ENCODE measurements around the gene TANC1. TPM values are rescaled to one million over a fixed set of nuclear protein-coding genes. Genes with fewer than 3 reads are reported as not detected.

Gene TANC1
- total RNA-seq, 2 experiments from 2014 or later, result 0.48 to 0.55 TPM

DNA sequence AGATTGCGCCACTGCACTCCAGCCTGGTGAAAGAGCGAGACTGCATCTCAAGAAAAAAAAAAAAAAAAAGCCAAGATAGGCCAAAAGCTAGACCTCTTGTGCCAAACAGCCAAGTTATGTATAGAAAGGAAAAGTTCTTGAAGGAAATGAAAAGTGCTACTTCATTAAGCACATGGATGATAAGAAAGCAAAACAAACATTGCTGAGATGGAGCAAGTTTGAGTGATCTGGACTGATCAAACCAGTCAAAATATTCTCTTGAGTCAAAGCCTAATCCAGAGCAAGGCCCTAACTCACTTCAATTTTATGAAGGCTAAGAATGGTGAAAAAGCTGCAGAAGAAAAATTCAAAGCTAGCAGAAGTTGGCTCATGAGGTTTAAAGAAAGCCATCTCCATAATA lies 28.1 kb upstream of the TANC1 start:
- no peak for DNase-seq
- Mint-ChIP-seq H3K27ac (no peak overlapping the region), H3K27me3 (peaks cover 5% of the 10 kb centered on the region), H3K9me3 (no peaks in the 10 kb centered on the region), H3K4me1 (no peaks in the 10 kb centered on the region), H3K4me3 (no peak overlapping the region), H3K36me3 (ENCODE audit: low read depth) (no peaks in the 10 kb centered on the region)
- POLR2A ChIA-PET, result no interaction called here
- CTCF ChIA-PET, result no interaction called here

DNA sequence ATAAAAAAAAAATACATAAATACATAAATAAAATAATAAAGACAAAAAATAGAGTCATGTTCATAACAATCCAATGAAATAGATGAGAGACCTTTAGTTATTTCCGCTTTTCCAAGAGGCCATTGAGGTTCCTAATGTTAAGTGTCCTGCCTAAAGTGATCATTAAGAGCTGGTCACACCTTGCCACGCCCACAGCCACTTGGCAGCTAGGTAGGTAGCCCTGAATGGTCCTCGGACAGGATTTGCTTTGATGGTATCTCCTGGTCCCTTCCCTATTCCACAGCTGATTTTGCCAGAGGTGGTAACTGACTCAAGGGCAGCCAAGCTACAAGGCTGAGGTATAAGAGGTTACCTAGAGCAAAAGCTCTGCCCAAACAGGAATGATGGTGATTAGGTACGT lies 24.5 kb upstream of the TANC1 start:
- POLR2A ChIA-PET, result interaction anchor here (0.6 kb wide), 1 partner anchor 994 kb away, joined by 3 read pairs; no protein-coding TSS in a partner anchor
- DNase-seq, result no peak

DNA sequence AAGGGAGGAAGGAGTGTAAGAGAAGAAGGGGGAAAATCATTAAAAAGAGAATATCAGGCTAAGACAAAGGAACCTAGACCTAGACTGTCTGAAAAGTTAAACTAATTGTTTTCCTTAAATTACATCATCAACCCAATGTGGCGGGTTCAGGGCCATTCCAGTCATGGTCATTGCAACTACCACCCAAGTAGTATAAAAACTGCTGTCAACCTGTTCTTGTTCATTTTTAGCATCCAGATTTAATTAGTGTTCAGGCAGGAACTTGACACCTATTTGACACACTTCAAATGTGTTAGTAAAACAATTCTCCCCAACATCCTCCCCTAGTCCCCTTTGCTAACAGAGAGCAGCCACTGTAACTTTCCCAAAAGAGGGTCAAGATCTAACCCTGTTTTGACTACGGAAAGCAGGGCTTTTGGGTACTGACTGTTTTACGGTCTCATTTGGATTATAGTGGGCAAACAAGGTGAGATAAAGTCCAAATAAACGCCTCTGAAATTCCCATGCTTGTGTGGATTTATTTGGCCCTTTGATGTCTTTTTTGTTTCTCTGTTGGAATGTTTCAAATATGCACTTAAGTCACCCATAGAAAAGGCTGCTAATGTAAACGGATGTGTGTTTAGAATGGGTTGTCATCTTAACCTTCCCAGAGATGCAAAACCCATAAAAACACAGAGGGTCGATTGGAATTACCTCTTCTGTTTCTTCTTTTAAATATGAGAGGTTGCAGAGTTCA lies 19.3 kb upstream of the TANC1 start:
- no peaks in the 10 kb centered on the region for H3K27me3 Mint-ChIP-seq
- no peaks in the 10 kb centered on the region for H3K9me3 Mint-ChIP-seq
- POLR2A ChIA-PET, result no interaction called here
- no peak overlapping the region for H3K4me3 Mint-ChIP-seq
- no peak for DNase-seq
- no peaks in the 10 kb centered on the region for H3K36me3 Mint-ChIP-seq (ENCODE audit: low read depth)
- H3K4me1 Mint-ChIP-seq, result peaks cover 6% of the 10 kb centered on the region
- CTCF ChIA-PET, result no interaction called here
- no peak overlapping the region for H3K27ac Mint-ChIP-seq

More for the DNA sequence above, 24.5 kb upstream of the TANC1 start:
- H3K27ac Mint-ChIP-seq, result no peak overlapping the region
- H3K4me3 Mint-ChIP-seq, result no peak overlapping the region
- H3K36me3 Mint-ChIP-seq (ENCODE audit: low read depth), result no peaks in the 10 kb centered on the region
- CTCF ChIA-PET, result interaction anchor here (1.2 kb wide), 1 partner anchor 175 kb away, joined by 3 read pairs; no protein-coding TSS in a partner anchor
- H3K9me3 Mint-ChIP-seq, result no peaks in the 10 kb centered on the region
- no peaks in the 10 kb centered on the region for H3K27me3 Mint-ChIP-seq
- no peaks in the 10 kb centered on the region for H3K4me1 Mint-ChIP-seq

DNA sequence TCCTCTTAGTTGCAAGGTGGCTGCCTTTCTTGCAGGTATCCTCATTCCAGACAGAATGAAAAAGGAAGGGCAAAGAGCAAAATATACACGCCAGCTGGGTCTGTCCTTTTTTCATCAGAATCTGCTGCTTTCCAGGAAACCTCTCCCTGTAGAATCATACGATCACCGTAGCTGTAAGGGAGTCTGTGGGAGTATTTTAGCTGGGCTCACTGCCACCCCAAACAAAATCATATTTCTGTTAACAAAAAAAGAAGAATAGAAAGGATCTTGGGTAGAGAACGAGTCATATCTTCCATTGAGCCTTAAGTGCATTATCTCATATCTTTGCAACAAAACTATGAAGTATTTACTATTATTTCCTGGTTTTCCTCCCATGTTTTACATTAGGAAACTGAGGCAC lies 15.0 kb upstream of the TANC1 start:
- CTCF ChIA-PET, result interaction anchor here (0.6 to 1.0 kb wide), 2 partner anchors 9 to 13 kb away, joined by 4 read pairs; no protein-coding TSS in a partner anchor
- no peaks in the 10 kb centered on the region for H3K36me3 Mint-ChIP-seq (ENCODE audit: low read depth)
- POLR2A ChIA-PET, result no interaction called here
- H3K4me3 Mint-ChIP-seq, result no peak overlapping the region
- peaks cover 13% of the 10 kb centered on the region for H3K27me3 Mint-ChIP-seq
- no peaks in the 10 kb centered on the region for H3K9me3 Mint-ChIP-seq
- DNase-seq, result no peak
- peaks cover 6% of the 10 kb centered on the region for H3K4me1 Mint-ChIP-seq
- no peak overlapping the region for H3K27ac Mint-ChIP-seq

DNA sequence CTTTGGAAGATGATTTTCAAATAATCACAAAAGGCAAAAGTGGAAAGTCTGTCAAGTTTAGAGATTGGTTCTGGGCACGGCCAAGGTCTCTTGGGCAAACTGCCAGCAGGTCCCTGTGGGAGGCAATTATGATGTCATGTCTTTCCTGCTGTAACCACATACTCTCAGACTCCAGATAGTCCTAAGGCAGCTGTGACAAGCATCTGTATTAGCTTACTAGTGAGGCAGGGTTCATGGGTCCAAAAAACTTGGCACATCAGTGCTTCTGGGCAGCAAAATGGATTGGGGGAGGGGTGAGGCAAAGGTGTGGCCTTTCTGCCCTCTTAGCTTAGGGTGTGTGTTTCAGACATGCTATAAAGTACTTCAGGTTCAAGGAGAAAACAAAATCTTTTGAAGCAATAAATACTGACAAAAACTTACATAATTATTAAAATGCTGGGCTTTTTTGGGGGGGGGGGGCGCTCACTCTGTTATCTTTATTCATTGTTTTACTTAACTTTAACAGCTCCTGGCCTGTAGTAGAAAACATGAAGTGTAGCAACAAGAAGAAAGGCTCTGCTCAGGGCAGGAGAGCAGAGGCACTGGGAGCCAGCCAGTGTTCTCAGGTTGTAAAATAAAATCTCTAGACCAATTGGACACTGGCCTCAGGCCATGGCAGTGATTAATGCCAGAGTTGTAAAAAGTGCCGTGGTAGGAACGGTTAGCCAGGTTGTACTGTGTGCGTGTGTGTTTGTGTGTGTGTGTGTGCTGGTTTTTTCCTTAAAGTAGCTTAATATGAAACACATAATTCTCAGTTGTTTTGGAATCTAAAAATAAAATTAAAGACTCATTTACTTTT lies 14.3 kb upstream of the TANC1 start:
- ChIA-PET CTCF (interaction anchor here (1.0 kb wide), 1 partner anchor 12 kb away, joined by 4 read pairs; no protein-coding TSS in a partner anchor), POLR2A (no interaction called here)
- Mint-ChIP-seq H3K27me3 (peaks cover 15% of the 10 kb centered on the region), H3K27ac (no peak overlapping the region), H3K4me1 (peaks cover 6% of the 10 kb centered on the region), H3K9me3 (no peaks in the 10 kb centered on the region), H3K36me3 (ENCODE audit: low read depth) (no peaks in the 10 kb centered on the region), H3K4me3 (no peak overlapping the region)
- peak; percentile 18 for DNase-seq

DNA sequence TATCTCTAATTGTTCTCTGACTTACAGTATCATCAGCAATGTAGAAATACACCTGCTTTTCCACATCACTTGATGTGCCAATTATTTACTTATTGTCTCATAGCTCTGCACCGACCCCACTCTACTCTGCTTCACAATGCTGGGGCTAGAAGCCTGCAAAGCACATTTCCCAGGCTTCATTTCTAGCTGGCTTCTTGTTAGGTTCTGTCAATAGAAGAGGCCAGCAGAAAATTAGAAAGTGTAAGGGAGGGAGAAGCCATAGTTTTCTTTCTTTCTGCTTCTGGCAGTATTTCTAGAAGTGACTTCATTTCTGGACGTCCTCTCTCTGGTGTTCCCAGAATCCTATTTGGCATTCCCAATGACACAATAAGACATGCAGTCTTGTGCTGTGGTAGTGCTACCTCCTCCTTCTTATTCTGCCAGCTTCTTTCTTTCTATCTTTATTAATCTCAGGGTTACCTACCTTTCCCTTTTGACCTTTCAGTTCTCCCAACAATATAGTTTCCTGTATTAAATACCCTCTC lies 12.5 kb upstream of the TANC1 start:
- ChIA-PET POLR2A (no interaction called here), CTCF (interaction anchor here (0.9 kb wide), 1 partner anchor 9 kb away, joined by 4 read pairs; no protein-coding TSS in a partner anchor)
- no peaks in the 10 kb centered on the region for H3K36me3 Mint-ChIP-seq (ENCODE audit: low read depth)
- DNase-seq, result no peak
- H3K9me3 Mint-ChIP-seq, result no peaks in the 10 kb centered on the region
- H3K4me3 Mint-ChIP-seq, result no peak overlapping the region
- H3K4me1 Mint-ChIP-seq, result peaks cover 6% of the 10 kb centered on the region
- peaks cover 15% of the 10 kb centered on the region for H3K27me3 Mint-ChIP-seq
- no peak overlapping the region for H3K27ac Mint-ChIP-seq

DNA sequence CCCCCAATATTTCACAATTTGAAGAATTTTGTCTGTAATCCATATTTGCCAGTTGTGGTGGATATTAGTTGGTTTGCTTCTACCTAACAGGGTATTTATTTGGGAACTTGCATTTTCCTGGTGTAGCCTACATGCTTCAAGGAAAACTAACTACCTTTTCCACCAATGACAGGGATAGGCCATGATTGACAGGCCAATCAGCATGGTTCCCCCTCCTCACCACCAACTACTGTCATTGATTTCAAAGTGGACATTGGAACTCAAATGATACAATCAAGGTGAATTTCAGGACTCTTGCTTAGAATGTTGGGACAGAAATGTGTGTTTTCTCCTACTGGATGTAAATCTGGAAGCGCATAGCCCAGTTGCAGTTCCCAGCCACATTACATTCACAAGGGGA lies 10.1 kb upstream of the TANC1 start:
- no peaks in the 10 kb centered on the region for H3K36me3 Mint-ChIP-seq (ENCODE audit: low read depth)
- CTCF ChIA-PET, result interaction anchor here (1.3 kb wide), 1 partner anchor 160 kb away, joined by 4 read pairs; no protein-coding TSS in a partner anchor
- no peak for DNase-seq
- H3K4me1 Mint-ChIP-seq, result peaks cover 6% of the 10 kb centered on the region
- POLR2A ChIA-PET, result no interaction called here
- H3K27me3 Mint-ChIP-seq, result peaks cover 20% of the 10 kb centered on the region
- H3K27ac Mint-ChIP-seq, result no peak overlapping the region
- H3K4me3 Mint-ChIP-seq, result no peak overlapping the region
- H3K9me3 Mint-ChIP-seq, result no peaks in the 10 kb centered on the region

DNA sequence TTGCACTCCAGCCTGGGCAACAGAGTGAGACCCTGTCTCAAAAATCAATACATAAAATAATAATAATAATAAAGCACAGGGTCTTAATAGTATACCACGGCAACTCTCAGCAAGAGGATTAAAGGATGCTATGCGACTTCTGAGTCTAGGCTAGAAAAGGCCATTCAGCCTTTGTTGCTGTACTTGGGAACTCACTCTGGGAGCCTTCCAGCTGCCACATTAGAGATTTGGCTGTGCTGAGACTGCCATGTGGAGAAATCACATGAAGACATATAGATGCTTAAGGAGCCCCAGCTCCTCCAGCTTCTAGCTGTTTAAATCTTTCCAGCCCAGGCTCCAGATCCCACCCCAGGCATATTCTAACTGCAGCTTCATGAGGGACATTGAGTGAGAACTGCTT lies 8.2 kb upstream of the TANC1 start:
- DNase-seq, result no peak
- Mint-ChIP-seq H3K4me3 (no peak overlapping the region), H3K27ac (no peak overlapping the region), H3K9me3 (no peaks in the 10 kb centered on the region), H3K4me1 (no peaks in the 10 kb centered on the region), H3K27me3 (peaks cover 33% of the 10 kb centered on the region), H3K36me3 (ENCODE audit: low read depth) (no peaks in the 10 kb centered on the region)
- ChIA-PET CTCF (no interaction called here), POLR2A (no interaction called here)

DNA sequence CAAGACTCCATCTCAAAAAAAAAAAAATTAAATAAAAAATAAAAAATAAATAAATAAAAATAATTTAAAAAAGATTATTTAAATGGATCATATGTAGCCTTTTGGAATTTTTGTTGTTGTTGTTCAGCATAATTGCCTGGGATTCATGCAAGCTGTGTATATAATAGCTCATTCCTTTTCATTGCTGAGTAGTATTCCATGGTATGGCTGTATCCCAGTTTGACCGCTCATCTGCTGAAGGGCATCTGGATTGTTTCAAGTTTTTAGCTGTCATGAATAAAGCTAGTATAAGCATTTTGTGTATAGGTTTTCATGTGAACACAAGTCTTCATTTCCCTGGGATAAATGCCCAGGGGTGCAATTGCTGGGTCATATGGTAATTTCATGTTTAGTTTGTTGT lies 6.4 kb upstream of the TANC1 start:
- no peaks in the 10 kb centered on the region for H3K9me3 Mint-ChIP-seq
- H3K27ac Mint-ChIP-seq, result no peak overlapping the region
- ChIA-PET POLR2A (interaction anchor here (1.5 kb wide), 1 partner anchor 10 kb away, joined by 3 read pairs; no protein-coding TSS in a partner anchor), CTCF (interaction anchor here (0.7 kb wide), 1 partner anchor 9 kb away, joined by 4 read pairs; no protein-coding TSS in a partner anchor)
- H3K4me3 Mint-ChIP-seq, result no peak overlapping the region
- H3K36me3 Mint-ChIP-seq (ENCODE audit: low read depth), result no peaks in the 10 kb centered on the region
- H3K27me3 Mint-ChIP-seq, result peaks cover 40% of the 10 kb centered on the region
- no peak for DNase-seq
- H3K4me1 Mint-ChIP-seq, result no peaks in the 10 kb centered on the region

DNA sequence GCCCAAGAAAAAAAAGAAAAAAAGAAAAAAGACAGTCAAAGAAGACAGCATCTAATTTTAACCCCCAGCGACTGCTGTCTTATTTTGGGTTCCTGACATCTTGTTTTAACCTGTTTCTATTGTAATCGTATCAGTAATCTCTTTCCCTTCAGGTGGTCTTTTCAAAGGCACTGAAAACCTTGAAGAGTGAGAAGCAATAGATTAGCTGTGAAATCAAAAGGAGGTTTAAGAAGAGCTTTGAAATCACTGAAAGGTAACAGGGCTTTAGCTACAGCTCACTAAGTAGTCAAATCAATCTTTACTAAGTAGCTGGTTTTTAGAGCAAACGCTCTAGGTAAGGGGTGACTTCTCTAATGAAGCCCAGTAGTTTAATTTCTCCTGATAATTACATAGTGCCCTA lies 5.4 kb upstream of the TANC1 start:
- H3K4me3 Mint-ChIP-seq, result no peak overlapping the region
- POLR2A ChIA-PET, result interaction anchor here (1.5 kb wide), 1 partner anchor 11 kb away, joined by 3 read pairs; no protein-coding TSS in a partner anchor
- DNase-seq, result no peak
- H3K9me3 Mint-ChIP-seq, result no peaks in the 10 kb centered on the region
- peaks cover 2% of the 10 kb centered on the region for H3K4me1 Mint-ChIP-seq
- CTCF ChIA-PET, result interaction anchor here (0.6 kb wide), 1 partner anchor 37 kb away, joined by 3 read pairs; no protein-coding TSS in a partner anchor
- H3K27me3 Mint-ChIP-seq, result peaks cover 47% of the 10 kb centered on the region
- no peaks in the 10 kb centered on the region for H3K36me3 Mint-ChIP-seq (ENCODE audit: low read depth)
- no peak overlapping the region for H3K27ac Mint-ChIP-seq

DNA sequence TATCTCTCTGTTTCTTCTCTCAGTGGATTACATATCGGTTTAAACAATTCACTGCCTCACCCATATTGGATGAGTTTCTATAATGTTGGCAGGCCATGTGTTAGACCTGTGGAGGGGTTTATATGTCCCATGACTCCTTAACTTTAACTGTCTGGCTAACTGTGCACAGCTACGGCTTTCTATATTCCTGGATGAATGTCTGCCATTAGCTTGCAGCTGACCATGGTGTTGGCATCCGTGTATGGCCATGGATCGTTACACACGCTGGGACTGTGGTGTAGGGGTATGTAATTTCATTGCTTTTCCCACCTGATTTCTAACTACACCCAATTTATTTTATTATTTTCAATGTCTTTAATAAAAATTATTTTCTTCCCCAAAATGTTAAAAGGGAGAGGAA lies 3.3 kb upstream of the TANC1 start:
- Mint-ChIP-seq H3K9me3 (no peaks in the 10 kb centered on the region), H3K4me3 (no peak overlapping the region), H3K27me3 (peaks cover 53% of the 10 kb centered on the region), H3K4me1 (peaks cover 13% of the 10 kb centered on the region), H3K36me3 (ENCODE audit: low read depth) (no peaks in the 10 kb centered on the region), H3K27ac (no peak overlapping the region)
- ChIA-PET POLR2A (no interaction called here), CTCF (interaction anchor here (0.6 to 2.1 kb wide), 3 partner anchors 9 to 339 kb away, joined by 4 read pairs; no protein-coding TSS in a partner anchor)
- no peak for DNase-seq

DNA sequence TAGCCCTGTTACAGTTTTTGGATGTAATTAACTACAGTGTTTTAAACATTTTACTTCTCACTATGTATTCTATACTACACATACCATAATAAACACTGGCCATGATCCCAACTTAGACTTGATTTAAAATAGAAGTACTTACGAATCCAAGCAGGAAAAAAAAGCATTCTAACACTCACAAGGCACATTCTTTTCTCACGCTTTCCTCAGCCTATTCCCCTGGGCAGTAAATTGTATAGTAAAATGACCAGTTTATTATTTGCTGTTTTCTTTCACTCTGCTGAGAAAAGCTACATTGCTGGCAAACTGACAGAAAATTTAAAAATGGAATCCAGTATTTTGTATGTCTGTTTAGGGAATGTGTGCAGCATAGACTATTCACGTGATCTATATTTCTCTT lies 2.8 kb upstream of the TANC1 start:
- peaks cover 18% of the 10 kb centered on the region for H3K4me1 Mint-ChIP-seq
- H3K27ac Mint-ChIP-seq, result no peak overlapping the region
- H3K9me3 Mint-ChIP-seq, result no peaks in the 10 kb centered on the region
- H3K36me3 Mint-ChIP-seq (ENCODE audit: low read depth), result no peaks in the 10 kb centered on the region
- POLR2A ChIA-PET, result no interaction called here
- no peak for DNase-seq
- no peak overlapping the region for H3K4me3 Mint-ChIP-seq
- CTCF ChIA-PET, result interaction anchor here (0.6 to 2.1 kb wide), 4 partner anchors 9 to 338 kb away, joined by 4 read pairs; no protein-coding TSS in a partner anchor
- H3K27me3 Mint-ChIP-seq, result peaks cover 58% of the 10 kb centered on the region

DNA sequence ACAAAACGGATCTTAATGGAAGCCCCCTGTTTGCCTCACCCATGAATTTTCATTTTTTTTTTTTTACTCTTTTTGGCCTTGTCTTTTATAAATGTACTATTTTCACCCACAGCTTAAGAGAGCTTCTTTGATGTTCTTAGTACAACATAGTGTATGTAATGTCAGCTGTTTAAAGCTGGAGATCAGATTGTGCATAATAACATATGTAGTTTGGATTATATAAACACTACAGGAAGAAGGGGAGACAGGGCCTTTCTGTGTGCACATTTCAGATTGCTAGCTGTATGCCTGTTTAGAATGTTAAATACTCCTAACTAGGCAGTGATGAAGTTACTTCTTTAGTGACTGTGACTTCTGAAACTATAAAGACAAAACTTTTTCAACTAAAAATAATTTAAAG lies 2.1 kb upstream of the TANC1 start:
- ChIA-PET CTCF (interaction anchor here (1.2 to 2.1 kb wide), 2 partner anchors 13 to 153 kb away, joined by 4 read pairs; no protein-coding TSS in a partner anchor), POLR2A (no interaction called here)
- H3K4me1 Mint-ChIP-seq, result peaks cover 18% of the 10 kb centered on the region
- H3K27ac Mint-ChIP-seq, result no peak overlapping the region
- no peak for DNase-seq
- no peaks in the 10 kb centered on the region for H3K9me3 Mint-ChIP-seq
- peaks cover 62% of the 10 kb centered on the region for H3K27me3 Mint-ChIP-seq
- no peak overlapping the region for H3K4me3 Mint-ChIP-seq
- H3K36me3 Mint-ChIP-seq (ENCODE audit: low read depth), result no peaks in the 10 kb centered on the region

Data from activated CD4-positive, alpha-beta memory T cell treated with anti-CD3 and anti-CD28 coated beads, Interleukin-2, amount 10 ng/mL, durations not matched to agents 7 days and 5 days (primary cell).